ENCODE data around the gene DCC. TPM values are rescaled to one million over a fixed set of nuclear protein-coding genes. Genes with fewer than 3 reads are reported as not detected.
A peak's percentile ranks its signal among the peaks of the same experiment; 100 is the strongest.

Gene DCC
- total RNA-seq, 1 experiment from 2014 or later, result not detected

DNA sequence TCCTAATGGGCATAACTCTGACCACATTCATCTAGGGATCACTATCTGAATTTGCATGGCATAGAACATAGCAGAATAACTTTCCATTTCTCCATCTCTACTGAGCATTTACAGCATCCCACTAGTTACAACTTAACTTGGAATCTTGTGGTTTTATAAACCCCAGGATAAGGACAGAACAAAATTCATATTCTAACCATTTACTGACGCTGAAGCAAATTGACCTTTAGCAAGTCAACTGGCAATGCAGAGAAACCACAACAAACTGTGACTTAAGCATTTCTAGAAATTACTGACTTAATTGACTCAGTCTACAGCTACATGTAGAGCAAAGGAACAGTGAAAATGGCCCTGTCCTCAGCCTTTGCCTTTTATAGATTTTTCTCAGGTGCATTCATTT is 61.2 kb downstream of the DCC start:
- no peak for DNase-seq (ENCODE audit: low read depth)
- in situ Hi-C loops (cut with HindIII; ENCODE audit: low pct_unique_long_range_greater_than_20kb, low sequenced_read_pairs), result no loop called here

DNA sequence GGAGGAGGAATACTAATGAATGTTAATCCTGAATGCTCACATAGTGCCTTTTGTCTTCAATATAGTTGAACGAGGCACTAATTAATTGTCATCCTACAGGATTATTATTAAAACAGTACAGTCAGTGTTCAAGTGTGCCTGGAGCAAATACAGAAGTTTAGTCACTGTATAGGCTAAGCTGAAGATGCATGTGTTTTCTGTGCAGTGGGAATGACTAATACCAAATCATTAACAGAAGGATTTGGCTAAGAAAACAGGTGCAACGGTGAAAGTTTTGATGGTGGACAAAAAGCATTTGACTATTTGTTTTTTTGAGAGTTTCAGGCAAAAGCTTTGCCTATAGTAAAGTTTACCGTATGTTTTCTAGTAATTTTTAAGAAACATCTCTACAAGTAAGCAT is 62.8 kb downstream of the DCC start:
- in situ Hi-C loops (cut with HindIII; ENCODE audit: low pct_unique_long_range_greater_than_20kb, low sequenced_read_pairs), result no loop called here
- no peak for DNase-seq (ENCODE audit: low read depth)

DNA sequence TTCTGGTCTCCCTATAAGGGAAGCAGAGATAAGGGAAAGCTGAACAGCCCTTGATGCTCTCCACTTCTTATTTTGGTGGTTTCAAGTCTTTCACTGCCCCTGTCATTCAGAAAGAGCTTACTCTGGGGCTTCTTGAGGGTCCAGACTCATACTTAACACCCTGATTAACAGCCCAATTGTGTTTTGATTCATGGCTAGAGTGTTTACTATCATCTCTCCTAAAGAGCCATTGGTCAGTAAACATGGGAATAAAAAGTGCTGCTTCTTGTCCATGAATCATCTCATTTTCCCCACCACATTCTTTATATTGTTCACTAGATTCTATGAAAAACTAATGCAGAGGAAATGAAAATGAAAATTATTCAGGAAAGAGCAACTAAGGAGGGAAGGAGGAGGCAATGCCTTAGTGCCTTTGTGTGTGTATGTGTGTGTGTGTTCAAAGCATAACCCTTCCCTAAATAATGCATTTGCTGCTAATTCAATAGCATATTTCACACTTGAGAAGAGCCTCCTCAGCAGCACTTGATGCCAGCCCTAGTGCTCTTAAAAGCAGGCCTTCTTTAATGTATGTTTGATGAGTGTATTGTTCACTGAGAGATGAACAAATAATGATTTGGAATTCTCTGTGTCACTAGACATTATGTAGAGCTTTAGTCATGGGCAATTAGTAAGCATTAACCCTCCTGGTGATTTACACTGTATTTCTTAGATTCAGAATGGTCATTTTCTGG is 63.5 kb downstream of the DCC start:
- no peak for DNase-seq (ENCODE audit: low read depth)
- in situ Hi-C loops (cut with HindIII; ENCODE audit: low pct_unique_long_range_greater_than_20kb, low sequenced_read_pairs), result no loop called here

DNA sequence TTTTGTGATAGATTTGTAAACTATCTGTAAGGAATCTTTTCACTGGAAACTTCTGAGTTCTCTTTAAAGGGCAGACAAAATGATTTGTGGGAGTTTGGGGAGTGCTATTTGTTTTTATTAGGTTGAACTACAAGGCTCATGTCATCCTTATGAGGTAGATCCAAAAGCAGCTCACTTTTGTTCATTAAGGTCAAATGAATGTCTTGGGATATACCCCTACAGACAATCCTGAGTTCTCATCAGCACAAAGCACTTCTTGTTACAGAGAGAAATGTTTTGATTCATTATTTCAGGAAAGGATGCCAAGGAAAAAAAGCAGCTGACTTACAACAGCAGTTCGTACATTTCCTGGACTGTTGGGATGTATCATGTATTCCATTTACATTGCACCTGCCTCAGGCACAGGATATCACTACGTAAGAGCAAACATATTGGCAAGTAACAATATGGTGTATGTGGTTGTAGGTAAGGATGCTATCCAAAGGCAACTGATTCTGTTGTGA is 68.9 kb downstream of the DCC start:
- no peak for DNase-seq (ENCODE audit: low read depth)
- in situ Hi-C loops (cut with HindIII; ENCODE audit: low pct_unique_long_range_greater_than_20kb, low sequenced_read_pairs), result no loop called here

DNA sequence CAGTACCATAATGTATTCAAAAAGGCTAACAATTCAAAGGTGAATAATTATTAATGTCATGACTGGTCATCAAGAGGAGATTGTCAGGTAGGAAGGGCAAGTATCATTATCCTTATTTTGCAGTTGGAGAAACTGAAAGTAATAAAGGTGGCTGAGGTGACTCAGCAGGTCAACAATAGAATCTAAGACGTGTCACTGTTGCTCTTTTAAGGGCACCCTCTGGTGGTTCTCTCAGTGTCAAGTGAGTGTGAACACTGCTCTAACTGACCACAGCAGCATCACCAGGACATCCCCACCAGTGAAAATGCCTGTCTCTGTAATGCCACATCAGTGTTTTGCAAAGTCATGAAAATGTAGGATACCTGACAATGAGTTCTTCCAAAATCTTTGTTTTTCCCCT is 69.7 kb downstream of the DCC start:
- in situ Hi-C loops (cut with HindIII; ENCODE audit: low pct_unique_long_range_greater_than_20kb, low sequenced_read_pairs), result no loop called here
- DNase-seq (ENCODE audit: low read depth), result peak; percentile 40

DNA sequence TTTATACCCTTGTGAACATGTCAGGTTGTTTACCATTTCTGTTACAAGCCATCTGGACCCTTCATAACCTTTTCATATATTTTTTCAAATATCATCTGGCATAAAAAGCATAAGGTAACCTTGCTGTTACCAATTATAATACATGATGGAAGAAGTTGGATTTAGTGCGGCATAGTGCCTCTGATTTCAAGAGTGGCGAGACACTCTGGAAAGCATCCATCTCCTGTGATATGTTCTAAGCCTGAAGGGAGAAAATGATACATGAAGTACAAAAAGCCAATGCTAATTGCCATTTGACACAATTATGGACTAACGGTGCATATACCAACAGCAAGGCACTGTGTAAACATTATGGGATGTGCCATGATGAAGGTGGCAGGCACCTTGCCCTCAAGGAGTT is 75.1 kb downstream of the DCC start:
- in situ Hi-C loops (cut with HindIII; ENCODE audit: low pct_unique_long_range_greater_than_20kb, low sequenced_read_pairs), result no loop called here
- no peak for DNase-seq (ENCODE audit: low read depth)

DNA sequence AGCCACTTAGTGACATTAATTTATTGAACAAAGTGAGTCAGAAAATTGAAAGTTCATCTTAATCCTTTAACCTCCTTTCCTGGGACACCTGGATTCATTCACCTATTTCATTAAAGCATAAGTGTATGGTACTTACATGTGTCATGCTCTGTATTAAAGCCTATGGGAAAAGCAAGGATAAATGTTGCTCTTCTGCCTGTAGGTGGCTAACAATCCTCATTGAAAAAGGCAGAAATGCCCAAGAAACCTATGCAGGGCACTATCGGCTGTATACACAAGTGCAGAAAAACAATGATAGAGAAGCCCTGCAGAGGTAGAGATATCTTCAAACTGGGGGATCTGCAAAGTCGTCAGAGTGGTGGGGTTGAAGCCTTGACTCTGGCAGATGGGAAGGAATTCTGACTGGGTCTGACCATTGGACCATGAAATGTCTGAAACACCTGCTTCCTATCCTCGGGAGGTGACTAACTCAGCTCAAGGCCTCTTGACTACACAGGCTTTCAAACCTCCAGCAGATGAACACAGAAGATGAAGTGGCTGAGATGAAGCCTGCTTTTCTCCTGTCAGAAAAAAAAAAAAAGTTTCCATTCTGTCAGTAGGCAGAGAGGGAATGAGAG is 83.1 kb downstream of the DCC start:
- no peak for DNase-seq (ENCODE audit: low read depth)
- in situ Hi-C loops (cut with HindIII; ENCODE audit: low pct_unique_long_range_greater_than_20kb, low sequenced_read_pairs), result no loop called here

DNA sequence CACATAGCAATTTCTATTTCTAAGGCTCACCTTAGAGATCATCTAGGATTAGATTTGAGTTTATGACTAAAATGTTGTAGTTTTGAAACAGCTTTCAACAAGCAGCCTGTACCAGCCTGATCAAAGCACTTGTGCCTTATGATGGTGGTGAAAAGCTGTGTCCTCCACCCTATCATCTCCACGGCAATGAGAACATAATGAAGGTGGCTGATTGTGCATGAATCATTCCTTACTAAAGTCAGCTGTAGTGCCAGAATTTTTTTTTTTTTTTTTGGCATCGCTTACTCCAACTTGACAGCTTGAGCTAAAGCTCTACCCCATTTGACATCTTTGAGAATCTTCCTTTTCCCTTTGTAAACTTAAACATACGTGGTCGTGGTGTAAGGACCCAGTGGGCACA is 86.0 kb downstream of the DCC start:
- in situ Hi-C loops (cut with HindIII; ENCODE audit: low pct_unique_long_range_greater_than_20kb, low sequenced_read_pairs), result no loop called here
- no peak for DNase-seq (ENCODE audit: low read depth)

DNA sequence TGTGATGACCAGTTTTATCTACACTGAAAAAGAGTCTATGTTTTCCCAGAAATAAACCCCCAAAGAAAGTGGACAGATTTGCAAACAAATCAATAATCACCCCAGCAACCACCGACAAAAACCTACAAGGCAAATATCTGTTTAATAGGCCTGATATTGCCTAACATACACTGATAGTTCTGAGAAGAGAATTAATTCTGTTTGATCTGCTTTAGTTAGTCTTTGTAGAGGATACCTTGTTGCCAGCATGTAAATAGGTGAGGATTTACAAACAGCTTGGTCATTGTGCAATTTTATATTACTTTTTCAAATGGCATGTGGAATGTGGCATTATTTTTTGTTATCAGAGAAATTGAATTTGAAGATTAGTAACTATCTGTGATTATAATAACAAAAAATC is 86.5 kb downstream of the DCC start:
- no peak for DNase-seq (ENCODE audit: low read depth)
- in situ Hi-C loops (cut with HindIII; ENCODE audit: low pct_unique_long_range_greater_than_20kb, low sequenced_read_pairs), result no loop called here

DNA sequence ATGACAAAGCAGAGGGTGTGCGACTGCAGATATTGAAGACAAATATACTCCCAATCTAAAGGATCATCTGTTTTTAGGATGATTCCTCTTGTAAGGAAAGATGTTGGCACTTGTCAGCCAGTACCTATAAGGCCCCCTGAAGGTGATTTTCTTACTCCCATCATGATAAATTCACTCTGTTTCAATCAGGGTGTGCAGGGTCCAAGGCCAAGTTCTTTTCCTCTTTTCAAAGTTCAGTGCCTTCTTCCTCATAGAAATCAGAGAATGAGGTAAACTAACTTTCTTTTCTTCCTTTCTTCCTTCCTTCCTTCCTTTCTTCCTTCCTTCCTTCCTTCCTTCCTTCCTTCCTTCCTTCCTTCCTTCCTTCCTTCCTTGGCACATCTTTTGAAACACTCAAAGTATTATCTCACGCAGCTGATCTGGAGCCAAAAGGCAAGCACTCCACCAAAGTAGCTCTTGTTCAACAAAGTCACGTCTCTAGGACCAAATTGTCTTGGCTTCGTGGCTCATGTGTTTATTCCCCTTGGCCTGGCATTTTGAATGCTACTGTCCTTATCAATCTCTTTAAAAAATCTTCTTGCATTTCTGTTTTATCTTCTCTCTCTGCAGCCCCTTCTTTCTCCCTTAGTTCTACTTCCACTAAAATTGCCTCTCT is 87.7 kb downstream of the DCC start:
- DNase-seq (ENCODE audit: low read depth), result no peak
- in situ Hi-C loops (cut with HindIII; ENCODE audit: low pct_unique_long_range_greater_than_20kb, low sequenced_read_pairs), result no loop called here

DNA sequence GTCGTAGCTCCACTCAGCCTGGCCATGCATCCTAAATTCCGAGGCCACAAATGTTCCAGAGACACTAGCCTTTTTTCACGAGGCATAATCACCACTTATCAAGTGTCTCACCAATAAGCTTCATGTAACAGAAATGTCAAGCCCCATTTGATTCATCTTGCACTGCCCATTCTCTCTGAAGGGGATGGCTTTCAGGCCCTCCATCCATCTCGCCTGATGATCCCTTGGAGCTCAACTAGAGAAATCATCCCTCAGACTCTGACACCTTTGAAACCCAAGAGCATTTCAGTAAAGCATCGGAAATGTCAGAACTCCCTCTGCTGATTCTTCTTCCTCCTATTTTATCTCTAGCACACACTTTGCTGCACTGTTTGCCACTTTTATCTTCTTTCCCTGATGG is 91.7 kb downstream of the DCC start:
- in situ Hi-C loops (cut with HindIII; ENCODE audit: low pct_unique_long_range_greater_than_20kb, low sequenced_read_pairs), result no loop called here

DNA sequence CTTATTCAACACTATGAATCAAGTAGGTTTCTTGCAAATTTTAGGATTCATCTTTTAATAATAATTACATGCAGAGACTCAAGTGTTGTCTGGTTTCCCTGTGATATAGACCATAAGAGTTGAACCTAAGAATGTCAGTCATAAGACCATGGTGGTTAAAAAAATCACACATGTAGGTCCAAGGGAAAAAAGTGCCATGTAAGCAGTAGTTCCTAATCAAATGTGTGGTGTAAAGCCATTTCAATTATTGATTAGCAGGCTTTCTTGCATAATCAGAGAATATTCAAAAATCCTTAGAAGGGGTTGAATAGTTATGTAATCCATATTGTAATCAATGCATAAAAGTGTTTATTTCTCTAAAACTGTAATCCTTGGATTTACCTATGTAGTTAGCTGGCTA is 93.8 kb downstream of the DCC start:
- DNase-seq (ENCODE audit: low read depth), result no peak
- in situ Hi-C loops (cut with HindIII; ENCODE audit: low pct_unique_long_range_greater_than_20kb, low sequenced_read_pairs), result no loop called here

More for the DNA sequence above, 91.7 kb downstream of the DCC start:
- no peak for DNase-seq (ENCODE audit: low read depth)

DNA sequence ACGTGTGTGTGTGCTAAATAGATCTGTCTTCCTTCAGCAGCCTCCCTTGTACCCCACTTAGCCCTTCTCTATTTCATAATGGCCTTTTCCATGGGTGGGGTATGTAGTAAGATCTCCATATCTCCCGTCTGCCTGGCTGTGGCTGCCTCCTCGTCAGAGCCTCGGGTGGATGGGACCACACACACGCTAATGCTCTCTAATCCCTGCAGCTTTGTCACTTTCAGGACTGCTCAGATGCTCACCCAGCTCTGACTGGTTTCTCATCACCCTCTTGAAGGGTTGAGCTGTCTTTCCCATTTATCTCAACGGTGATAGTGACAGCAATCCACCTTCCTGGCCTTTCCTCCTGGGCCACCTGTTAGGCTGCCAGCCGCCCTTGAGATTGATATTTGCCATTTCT is 95.3 kb downstream of the DCC start:
- in situ Hi-C loops (cut with HindIII; ENCODE audit: low pct_unique_long_range_greater_than_20kb, low sequenced_read_pairs), result no loop called here
- DNase-seq (ENCODE audit: low read depth), result no peak

DNA sequence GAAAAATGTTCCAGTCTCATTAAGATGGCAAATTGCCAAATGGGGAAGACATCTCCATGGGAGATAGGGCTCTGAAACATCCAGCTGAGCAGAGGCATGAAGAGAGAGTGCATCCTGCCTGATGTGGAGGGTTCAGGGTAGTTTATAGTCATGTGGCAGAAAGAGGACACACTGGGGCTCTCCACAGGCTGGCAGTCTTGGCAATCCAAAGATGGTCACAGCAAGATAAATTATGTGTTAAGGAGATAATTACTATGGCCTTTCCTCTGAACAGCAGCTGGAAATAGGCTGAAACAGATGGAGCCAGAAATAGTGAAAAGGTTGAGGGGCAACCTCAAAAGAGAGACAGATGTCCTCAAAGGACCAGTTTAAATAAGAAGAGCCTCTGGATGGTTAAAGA is 97.2 kb downstream of the DCC start:
- in situ Hi-C loops (cut with HindIII; ENCODE audit: low pct_unique_long_range_greater_than_20kb, low sequenced_read_pairs), result no loop called here
- no peak for DNase-seq (ENCODE audit: low read depth)

DNA sequence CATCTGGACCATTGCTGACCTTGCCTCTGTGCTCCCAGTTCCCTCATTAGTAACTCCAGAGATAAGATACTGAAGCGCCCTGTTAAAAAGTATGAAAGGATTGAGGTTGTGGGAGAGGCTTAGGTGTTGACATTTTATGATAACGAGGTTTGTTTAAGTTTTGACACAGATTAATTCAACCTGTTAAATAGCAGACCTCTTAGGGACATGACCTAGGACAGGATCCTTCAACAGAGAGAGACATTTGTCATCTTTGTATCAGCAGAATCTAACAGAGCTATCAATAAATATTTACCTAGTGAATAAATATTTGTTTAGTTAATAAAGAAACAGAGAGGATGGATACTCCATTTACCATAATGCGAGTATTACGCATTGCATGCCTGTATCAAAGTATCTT is 99.5 kb downstream of the DCC start:
- DNase-seq (ENCODE audit: low read depth), result no peak
- in situ Hi-C loops (cut with HindIII; ENCODE audit: low pct_unique_long_range_greater_than_20kb, low sequenced_read_pairs), result no loop called here

DNA sequence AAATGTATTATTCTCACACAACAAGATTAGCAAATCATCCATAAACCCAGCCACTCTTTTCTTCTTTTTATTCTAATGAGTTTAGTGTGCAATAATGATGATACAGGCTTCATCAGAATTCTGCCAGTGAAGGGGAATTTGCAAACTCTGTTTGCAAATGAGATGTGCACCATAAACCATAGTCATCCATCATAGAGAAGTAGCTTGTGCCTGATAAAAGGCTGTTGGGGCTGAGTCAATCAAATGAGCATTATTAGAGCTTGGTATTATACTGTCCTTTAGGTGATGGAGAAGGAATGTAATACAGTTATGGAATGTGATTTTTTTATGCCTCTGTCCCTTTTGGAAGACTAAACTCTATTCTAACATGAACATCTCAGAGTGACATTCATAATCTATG is 101.8 kb downstream of the DCC start:
- in situ Hi-C loops (cut with HindIII; ENCODE audit: low pct_unique_long_range_greater_than_20kb, low sequenced_read_pairs), result no loop called here
- DNase-seq (ENCODE audit: low read depth), result no peak

DNA sequence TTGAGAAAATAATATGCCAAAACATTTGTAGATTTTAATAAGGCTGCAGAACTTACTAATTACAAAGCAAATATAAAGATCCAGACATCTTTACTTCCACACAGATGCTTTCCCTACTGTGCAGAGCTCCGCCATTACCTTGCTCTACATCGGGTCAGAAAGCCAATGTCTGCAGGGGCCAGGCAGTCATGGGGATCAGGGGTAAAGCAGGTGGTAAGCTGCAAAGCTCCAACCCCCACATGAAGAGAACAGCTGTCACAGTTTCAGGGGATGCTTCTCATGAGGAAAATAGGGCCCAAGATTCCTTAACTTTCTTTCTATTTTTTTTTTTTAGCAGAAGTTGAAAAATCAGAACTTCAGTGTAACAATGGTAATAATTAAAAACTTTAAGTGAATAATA is 102.7 kb downstream of the DCC start:
- DNase-seq (ENCODE audit: low read depth), result no peak
- in situ Hi-C loops (cut with HindIII; ENCODE audit: low pct_unique_long_range_greater_than_20kb, low sequenced_read_pairs), result no loop called here

DNA sequence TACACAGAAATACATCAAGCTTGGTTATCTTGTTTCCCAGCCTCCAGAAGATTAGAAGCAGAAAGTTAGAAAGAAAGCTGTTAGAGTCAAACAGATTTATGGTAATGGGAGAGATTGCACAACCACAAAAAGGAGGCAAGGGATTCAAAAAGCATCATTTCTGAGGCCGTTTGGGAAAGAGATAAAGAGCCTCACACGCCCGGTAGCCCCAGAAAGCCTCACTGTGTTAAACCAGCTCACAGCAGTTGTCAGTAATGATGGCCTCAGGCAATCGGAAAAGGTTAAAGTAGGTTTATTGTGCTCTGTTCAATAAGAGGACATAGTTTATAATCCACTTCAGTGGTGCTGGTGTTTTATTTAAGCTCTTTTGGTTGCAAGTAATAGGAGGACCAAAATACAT is 111.3 kb downstream of the DCC start:
- no peak for DNase-seq (ENCODE audit: low read depth)
- in situ Hi-C loops (cut with HindIII; ENCODE audit: low pct_unique_long_range_greater_than_20kb, low sequenced_read_pairs), result no loop called here

DNA sequence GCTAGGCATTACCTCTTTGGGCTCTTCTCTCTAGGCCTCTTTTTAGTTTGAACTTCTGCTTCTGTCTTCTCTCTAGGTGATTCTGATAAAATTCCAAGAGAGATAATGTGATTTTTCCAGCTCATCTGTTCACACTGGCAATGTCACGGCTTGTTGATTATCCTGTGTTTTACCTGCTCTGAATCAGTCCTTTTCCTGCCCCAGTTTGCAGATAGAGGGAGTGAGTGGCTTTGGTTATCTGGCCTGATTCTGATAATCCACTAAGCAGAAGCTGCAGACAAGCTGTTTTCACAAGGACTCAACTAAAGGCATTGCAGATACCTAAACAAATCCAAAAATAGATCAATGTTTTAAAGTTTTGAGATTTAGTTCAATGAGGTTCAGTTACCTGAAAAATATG is 111.9 kb downstream of the DCC start:
- in situ Hi-C loops (cut with HindIII; ENCODE audit: low pct_unique_long_range_greater_than_20kb, low sequenced_read_pairs), result no loop called here

DNA sequence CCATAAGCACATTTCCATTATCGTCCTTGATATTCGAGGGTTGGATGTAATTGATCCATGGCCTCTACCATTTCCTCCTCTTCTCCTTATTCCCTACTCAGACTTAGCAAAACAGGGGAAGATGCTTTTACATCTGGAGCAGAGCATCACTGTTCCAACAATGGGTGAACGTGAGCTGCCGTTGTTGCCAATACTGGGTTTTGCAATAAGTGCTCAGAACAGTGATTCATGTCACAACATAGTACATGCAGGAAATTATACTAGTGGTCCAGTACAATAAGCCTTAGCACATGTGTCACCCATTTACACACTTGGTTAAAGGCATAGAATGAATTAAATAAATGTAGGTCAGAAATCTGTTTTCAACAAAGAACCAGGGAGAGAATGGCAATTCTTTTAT is 112.4 kb downstream of the DCC start:
- in situ Hi-C loops (cut with HindIII; ENCODE audit: low pct_unique_long_range_greater_than_20kb, low sequenced_read_pairs), result no loop called here
- DNase-seq (ENCODE audit: low read depth), result no peak

More for the DNA sequence above, 111.9 kb downstream of the DCC start:
- no peak for DNase-seq (ENCODE audit: low read depth)
